HG02759 (cell line): ENCODE measurements around the gene ZBTB24.

Source experiments
- ATAC-seq: cut with Tn5 transposase; IDR thresholded peaks from one replicate; pipeline ENCODE4 v1.9.1; 2021; ENCODE audit warnings: mild to moderate bottlenecking, moderate library complexity; ENCODE audit not compliant: unreplicated experiment

The ZBTB24 gene

GRCh38 chr6:109429496-109429895, 53.5 kb downstream of the ZBTB24 start:
- no peak for ATAC-seq

- ATAC-seq: no peak
Observed at GRCh38 chr6:109428889-109429477, 54.0 kb downstream of the ZBTB24 start.

GRCh38 chr6:109424946-109425345, 58.1 kb downstream of the ZBTB24 start:
- no peak for ATAC-seq

- no peak for ATAC-seq
Observed at GRCh38 chr6:109421184-109421583, 61.8 kb downstream of the ZBTB24 start.

- ATAC-seq: no peak
Observed at GRCh38 chr6:109420751-109421150, 62.3 kb downstream of the ZBTB24 start.

GRCh38 chr6:109417646-109418045, 65.4 kb downstream of the ZBTB24 start:
- no peak for ATAC-seq
